Loucy (cell line): ENCODE results near the gene VPS16.

Experiments
- H2AFZ ChIP-seq: fragments of 200-600 bp; sonication (generic); 2 replicates; pipeline ENCODE4 v1.6.0; 2016; ENCODE audit warnings: antibody characterized with exemption, mild to moderate bottlenecking, low read length, moderate library complexity
- H3F3A ChIP-seq: fragments of 200-600 bp; 2 replicates; pipeline ENCODE4 v1.6.0; 2016; ENCODE audit warnings: antibody characterized with exemption, low read depth, mild to moderate bottlenecking
- H3K27me3 ChIP-seq: fragments of 200-600 bp; sonication (generic); 2 replicates; pipeline ENCODE4 v1.6.1; 2014; ENCODE audit warnings: low read length, mild to moderate bottlenecking; ENCODE audit not compliant: insufficient read depth, poor library complexity, severe bottlenecking
- H3K36me3 ChIP-seq: fragments of 200-600 bp; sonication (generic); 2 replicates; pipeline ENCODE4 v1.6.1; 2016; ENCODE audit warnings: low read length; ENCODE audit not compliant: insufficient read depth
- H3K4me1 ChIP-seq: fragments of 200-600 bp; sonication (generic); 2 replicates; pipeline ENCODE4 v1.5.1; 2014; ENCODE audit warnings: low read length, mild to moderate bottlenecking; ENCODE audit not compliant: insufficient read depth, poor library complexity, severe bottlenecking
- H3K4me2 ChIP-seq: fragments of 200-600 bp; sonication (generic); 2 replicates; pipeline ENCODE4 v1.6.0; 2014; ENCODE audit warnings: antibody characterized with exemption, low read length, low read depth, mild to moderate bottlenecking; ENCODE audit not compliant: poor library complexity, severe bottlenecking
- H3K4me3 ChIP-seq: fragments of 200-600 bp; sonication (generic); 2 replicates; pipeline ENCODE4 v1.5.1; 2014; ENCODE audit warnings: low read length, mild to moderate bottlenecking, mixed read lengths; ENCODE audit not compliant: poor library complexity, severe bottlenecking
- H3K79me2 ChIP-seq: fragments of 200-600 bp; sonication (generic); 2 replicates; pipeline ENCODE4 v1.6.1; 2014; ENCODE audit warnings: low read length; ENCODE audit not compliant: insufficient read depth
- H3K9ac ChIP-seq: fragments of 200-600 bp; sonication (generic); 2 replicates; pipeline ENCODE4 v1.6.0; 2014; ENCODE audit warnings: mild to moderate bottlenecking, low read depth, low read length, moderate library complexity; ENCODE audit not compliant: poor library complexity, severe bottlenecking
- H3K9me2 ChIP-seq: fragments of 200-600 bp; sonication (generic); replicated peaks from 2 replicates; pipeline ENCODE4 v1.6.1; 2016; ENCODE audit warnings: low read depth, low read length, mixed read lengths
- H3K9me3 ChIP-seq: fragments of 200-600 bp; sonication (generic); 2 replicates; pipeline ENCODE4 v1.6.1; 2014; ENCODE audit warnings: mild to moderate bottlenecking, antibody characterized with exemption, low read length, low read depth; ENCODE audit not compliant: insufficient read depth
- H4K20me1 ChIP-seq: fragments of 200-600 bp; sonication (generic); 2 replicates; pipeline ENCODE4 v1.6.0; 2014; ENCODE audit warnings: antibody characterized with exemption, low read length, mild to moderate bottlenecking; ENCODE audit not compliant: insufficient read depth, poor library complexity, severe bottlenecking
- CTCF ChIP-seq: fragments of 200-600 bp; sonication (generic); conservative IDR thresholded peaks from 2 replicates; pipeline ENCODE4 v1.5.1; 2014; ENCODE audit warnings: mild to moderate bottlenecking, antibody characterized with exemption, low read length
- EZH2phosphoT487 ChIP-seq: fragments of 200-600 bp; IDR thresholded peaks from 2 replicates; pipeline ENCODE4 v1.6.1; 2018; ENCODE audit warnings: antibody characterized with exemption, mild to moderate bottlenecking, moderate library complexity, borderline replicate concordance

VPS16 gene

GRCh38 chr20:2874456-2874855, 33.9 kb downstream of the VPS16 start:
- Histone ChIP-seq H3K27me3 (no peaks in the 10 kb centered on the region), H3K9ac (peak overlapping the region; percentile 92), H3K9me2 (no peaks in the 10 kb centered on the region), H3K4me1 (peaks cover 57% of the 10 kb centered on the region), H2AFZ (no peak overlapping the region), H3K9me3 (no peaks in the 10 kb centered on the region), H3K4me2 (peak overlapping the region; percentile 82), H3K79me2 (peaks cover 58% of the 10 kb centered on the region), H3F3A (no peaks in the 10 kb centered on the region), H3K4me3 (peak overlapping the region; percentile 88), H4K20me1 (peaks cover 43% of the 10 kb centered on the region), H3K36me3 (no peaks in the 10 kb centered on the region)
- no peak for TF ChIP-seq EZH2phosphoT487
- no peak for TF ChIP-seq CTCF

GRCh38 chr20:2875690-2876203, 35.2 kb downstream of the VPS16 start:
- H3K36me3 ChIP-seq, result no peaks in the 10 kb centered on the region
- H3F3A ChIP-seq, result no peaks in the 10 kb centered on the region
- H4K20me1 ChIP-seq, result peaks cover 56% of the 10 kb centered on the region
- TF ChIP-seq CTCF (no peak), EZH2phosphoT487 (no peak)
- H3K9ac ChIP-seq, result peak overlapping the region; percentile 92
- no peaks in the 10 kb centered on the region for H3K9me2 ChIP-seq
- peak overlapping the region; percentile 82 for H3K4me2 ChIP-seq
- H2AFZ ChIP-seq, result no peak overlapping the region
- H3K4me3 ChIP-seq, result peak overlapping the region; percentile 88
- peaks cover 55% of the 10 kb centered on the region for H3K4me1 ChIP-seq
- peaks cover 71% of the 10 kb centered on the region for H3K79me2 ChIP-seq
- H3K27me3 ChIP-seq, result no peaks in the 10 kb centered on the region
- H3K9me3 ChIP-seq, result no peaks in the 10 kb centered on the region

- Histone ChIP-seq H3F3A (no peaks in the 10 kb centered on the region), H3K4me2 (peak overlapping the region; percentile 54), H2AFZ (no peak overlapping the region), H3K9me3 (no peaks in the 10 kb centered on the region), H3K79me2 (peaks cover 95% of the 10 kb centered on the region), H3K4me1 (peaks cover 40% of the 10 kb centered on the region), H3K9ac (no peak overlapping the region), H3K4me3 (peak overlapping the region; percentile 7), H3K9me2 (no peaks in the 10 kb centered on the region), H4K20me1 (peaks cover 63% of the 10 kb centered on the region), H3K27me3 (no peaks in the 10 kb centered on the region), H3K36me3 (no peaks in the 10 kb centered on the region)
- TF ChIP-seq EZH2phosphoT487 (no peak), CTCF (no peak)
Measured at GRCh38 chr20:2878515-2878914, 38.0 kb downstream of the VPS16 start.
